ENCODE data around the gene GABRG3.

GABRG3 gene

GRCh38 chr15:27231811-27232210, 260.8 kb downstream of the GABRG3 start:
- TF ChIP-seq, protein P1, sequence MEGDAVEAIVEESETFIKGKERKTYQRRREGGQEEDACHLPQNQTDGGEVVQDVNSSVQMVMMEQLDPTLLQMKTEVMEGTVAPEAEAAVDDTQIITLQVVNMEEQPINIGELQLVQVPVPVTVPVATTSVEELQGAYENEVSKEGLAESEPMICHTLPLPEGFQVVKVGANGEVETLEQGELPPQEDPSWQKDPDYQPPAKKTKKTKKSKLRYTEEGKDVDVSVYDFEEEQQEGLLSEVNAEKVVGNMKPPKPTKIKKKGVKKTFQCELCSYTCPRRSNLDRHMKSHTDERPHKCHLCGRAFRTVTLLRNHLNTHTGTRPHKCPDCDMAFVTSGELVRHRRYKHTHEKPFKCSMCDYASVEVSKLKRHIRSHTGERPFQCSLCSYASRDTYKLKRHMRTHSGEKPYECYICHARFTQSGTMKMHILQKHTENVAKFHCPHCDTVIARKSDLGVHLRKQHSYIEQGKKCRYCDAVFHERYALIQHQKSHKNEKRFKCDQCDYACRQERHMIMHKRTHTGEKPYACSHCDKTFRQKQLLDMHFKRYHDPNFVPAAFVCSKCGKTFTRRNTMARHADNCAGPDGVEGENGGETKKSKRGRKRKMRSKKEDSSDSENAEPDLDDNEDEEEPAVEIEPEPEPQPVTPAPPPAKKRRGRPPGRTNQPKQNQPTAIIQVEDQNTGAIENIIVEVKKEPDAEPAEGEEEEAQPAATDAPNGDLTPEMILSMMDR (conservative IDR thresholded peaks at IDR 0.05; ENCODE audit: control insufficient read depth, insufficient read depth, low read depth, low read length): no peak
- H3K4me3 ChIP-seq (ENCODE audit: control insufficient read depth, low read depth, low read length): no peak overlapping the region
- DNase-seq (ENCODE audit: low read depth): no peak

DNA sequence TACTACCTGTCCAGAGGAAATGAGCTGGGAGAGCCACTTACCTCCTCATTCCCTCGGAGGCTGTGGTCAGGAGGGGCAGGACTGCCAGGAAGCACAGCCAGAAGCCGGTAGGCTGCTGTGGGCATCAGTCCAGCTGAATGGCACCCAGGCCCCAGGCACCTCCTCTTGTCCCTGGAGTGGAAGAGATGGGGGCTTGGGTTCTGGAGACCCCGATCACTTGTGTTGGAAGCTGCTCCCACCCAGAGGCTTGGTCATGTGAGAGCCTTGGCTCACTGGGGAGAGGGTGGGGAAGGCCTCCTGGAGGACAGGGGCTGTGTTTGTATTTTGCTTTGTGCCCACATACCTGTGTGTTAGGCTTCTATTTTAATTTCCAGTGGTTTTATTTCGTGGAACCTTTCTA, 261.9 kb downstream of the GABRG3 start:
- no peak overlapping the region for H3K4me3 ChIP-seq (ENCODE audit: control insufficient read depth, low read depth, low read length)
- TF ChIP-seq, protein P1 (conservative IDR thresholded peaks at IDR 0.05; ENCODE audit: control insufficient read depth, insufficient read depth, low read depth, low read length): no peak
- no peak for DNase-seq (ENCODE audit: low read depth)

- no peak overlapping the region for H3K4me3 ChIP-seq (ENCODE audit: control insufficient read depth, low read depth, low read length)
- TF ChIP-seq, protein P1 (conservative IDR thresholded peaks at IDR 0.05; ENCODE audit: control insufficient read depth, insufficient read depth, low read depth, low read length): no peak
- no peak for DNase-seq (ENCODE audit: low read depth)
Measured at GRCh38 chr15:27234593-27234992, 263.6 kb downstream of the GABRG3 start.

DNA sequence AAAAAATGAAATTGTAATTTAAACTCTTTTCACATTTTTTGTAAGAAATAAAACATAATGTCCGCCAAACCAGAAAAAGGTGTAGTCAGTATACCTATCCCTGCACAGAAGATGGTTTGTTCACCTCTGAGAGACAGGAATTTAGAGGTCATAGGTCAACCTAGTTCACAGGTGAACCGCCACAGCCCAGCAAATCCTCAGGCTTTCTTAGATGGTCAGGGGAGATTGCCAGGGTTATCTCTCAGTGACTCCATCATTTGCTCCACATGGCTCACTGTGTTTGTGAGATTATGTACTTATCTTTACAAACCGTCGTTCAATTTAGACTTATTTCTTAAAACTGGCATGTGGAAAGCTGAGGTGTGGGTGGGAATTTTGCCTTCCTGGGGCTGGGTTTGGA, 264.2 kb downstream of the GABRG3 start:
- DNase-seq (ENCODE audit: low read depth): no peak
- no peak overlapping the region for H3K4me3 ChIP-seq (ENCODE audit: control insufficient read depth, low read depth, low read length)
- TF ChIP-seq, protein P1 (conservative IDR thresholded peaks at IDR 0.05; ENCODE audit: control insufficient read depth, insufficient read depth, low read depth, low read length): no peak

DNA sequence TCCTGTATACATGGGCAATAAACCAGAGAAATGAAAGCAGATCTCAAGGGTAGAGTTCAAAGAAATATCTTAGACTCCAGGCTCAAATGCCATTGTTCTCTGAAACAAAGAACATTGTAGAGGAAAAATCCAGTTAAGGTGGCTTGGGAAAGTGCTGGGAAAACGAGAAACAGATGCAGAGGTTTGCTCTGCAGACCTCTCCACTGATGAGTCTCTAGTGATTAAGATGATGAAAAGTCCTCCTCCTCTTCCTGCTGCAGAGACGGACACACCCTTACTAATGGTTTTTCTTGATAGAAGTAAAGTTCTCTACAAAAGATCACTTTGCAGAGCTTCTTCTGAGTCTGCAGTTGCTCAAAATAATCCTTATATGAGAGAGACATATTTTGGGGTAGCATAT, 264.7 kb downstream of the GABRG3 start:
- DNase-seq (ENCODE audit: low read depth): peak; percentile 3
- no peak overlapping the region for H3K4me3 ChIP-seq (ENCODE audit: control insufficient read depth, low read depth, low read length)

DNA sequence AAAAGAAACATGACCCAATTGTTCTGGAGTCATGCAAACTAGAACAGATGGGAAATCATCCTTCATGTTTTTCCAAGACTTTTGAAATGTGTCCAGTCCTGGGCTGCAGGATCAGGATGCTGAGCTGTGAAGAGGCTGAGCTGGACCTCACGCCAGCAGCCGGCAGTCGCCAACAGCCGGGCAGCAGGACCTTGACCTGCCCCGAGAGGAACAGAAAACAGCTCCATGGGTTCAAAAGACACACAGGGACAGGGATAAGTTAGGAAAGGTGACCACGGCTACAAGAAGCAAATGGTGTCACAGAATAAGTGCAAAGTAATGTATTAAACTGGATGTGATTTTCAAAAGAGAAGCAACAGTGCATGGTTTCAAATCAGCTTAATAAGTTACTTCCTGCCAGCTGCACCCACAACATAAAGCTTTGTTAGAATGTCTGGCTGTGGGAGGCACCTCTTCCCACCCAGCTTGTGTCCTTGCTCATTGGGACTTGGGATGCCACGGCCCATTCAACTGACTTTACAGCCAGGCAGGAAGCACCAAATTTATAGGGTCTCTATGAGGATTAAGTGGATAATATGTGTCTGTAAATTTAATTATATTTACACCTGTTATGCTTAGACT, 266.4 kb downstream of the GABRG3 start:
- DNase-seq (ENCODE audit: low read depth): no peak
- no peak overlapping the region for H3K4me3 ChIP-seq (ENCODE audit: control insufficient read depth, low read depth, low read length)
- TF ChIP-seq, protein P1 (conservative IDR thresholded peaks at IDR 0.05; ENCODE audit: control insufficient read depth, insufficient read depth, low read depth, low read length): no peak

More for the DNA sequence above, 264.7 kb downstream of the GABRG3 start:
- TF ChIP-seq, protein P1 (conservative IDR thresholded peaks at IDR 0.05; ENCODE audit: control insufficient read depth, insufficient read depth, low read depth, low read length): no peak

GRCh38 chr15:27238209-27238608, 267.2 kb downstream of the GABRG3 start:
- TF ChIP-seq, protein P1 (conservative IDR thresholded peaks at IDR 0.05; ENCODE audit: control insufficient read depth, insufficient read depth, low read depth, low read length): peak; percentile 3
- no peak for DNase-seq (ENCODE audit: low read depth)
- H3K4me3 ChIP-seq (ENCODE audit: control insufficient read depth, low read depth, low read length): no peak overlapping the region
